ENCODE results near the gene CDC42EP4.

CDC42EP4 gene, protein sequence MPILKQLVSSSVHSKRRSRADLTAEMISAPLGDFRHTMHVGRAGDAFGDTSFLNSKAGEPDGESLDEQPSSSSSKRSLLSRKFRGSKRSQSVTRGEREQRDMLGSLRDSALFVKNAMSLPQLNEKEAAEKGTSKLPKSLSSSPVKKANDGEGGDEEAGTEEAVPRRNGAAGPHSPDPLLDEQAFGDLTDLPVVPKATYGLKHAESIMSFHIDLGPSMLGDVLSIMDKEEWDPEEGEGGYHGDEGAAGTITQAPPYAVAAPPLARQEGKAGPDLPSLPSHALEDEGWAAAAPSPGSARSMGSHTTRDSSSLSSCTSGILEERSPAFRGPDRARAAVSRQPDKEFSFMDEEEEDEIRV

DNA sequence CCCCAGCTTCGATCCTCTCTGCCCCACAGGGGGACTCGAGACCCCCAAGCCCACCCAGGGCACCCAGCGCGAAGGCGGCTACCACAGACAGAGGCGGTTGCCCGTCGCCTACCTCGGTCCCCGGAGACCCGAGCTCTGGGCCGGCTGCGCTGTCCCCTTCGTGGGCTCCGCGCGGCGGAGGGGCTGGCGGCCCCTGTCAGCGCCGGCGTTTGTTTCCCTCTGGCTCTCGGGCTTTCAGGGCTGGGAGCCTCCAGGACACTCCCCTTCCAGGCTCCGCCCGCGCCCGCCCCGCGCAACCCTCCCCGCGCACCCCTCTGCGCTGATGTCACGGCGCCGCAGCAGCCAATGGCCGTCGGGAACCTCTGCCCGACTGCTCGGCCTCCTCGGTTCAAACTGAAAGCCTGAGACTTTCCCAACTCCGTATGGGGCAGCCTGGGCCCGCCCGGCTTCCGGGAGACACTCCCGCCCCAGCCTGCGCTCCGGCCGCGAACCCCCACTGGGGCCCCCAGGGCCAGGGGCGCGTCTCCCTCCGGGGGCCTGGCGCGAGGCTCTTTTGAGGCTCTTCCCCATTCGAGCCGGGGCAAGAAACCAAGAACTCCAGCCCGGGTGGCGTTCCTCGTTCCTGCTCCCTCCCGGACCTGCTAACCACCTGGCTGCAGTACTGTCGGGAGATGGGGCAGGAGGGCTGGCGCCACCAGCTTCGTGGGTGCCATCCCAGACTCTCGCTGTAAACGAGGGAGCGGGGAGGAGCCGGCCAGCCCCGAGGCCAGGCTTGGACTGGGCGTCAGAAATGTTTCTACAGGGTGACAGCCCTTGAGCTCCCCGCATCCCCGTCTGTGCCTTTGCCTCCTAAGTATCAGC lies at the start of gene CDC42EP4:
Gene CDC42EP4, minus strand, starts transcription at position 221 of the 861 bp plus-strand sequence. CDS start 25,501 bp downstream, outside the sequence.
- DNase-seq (ENCODE audit: low read depth): peak; percentile 76

DNA sequence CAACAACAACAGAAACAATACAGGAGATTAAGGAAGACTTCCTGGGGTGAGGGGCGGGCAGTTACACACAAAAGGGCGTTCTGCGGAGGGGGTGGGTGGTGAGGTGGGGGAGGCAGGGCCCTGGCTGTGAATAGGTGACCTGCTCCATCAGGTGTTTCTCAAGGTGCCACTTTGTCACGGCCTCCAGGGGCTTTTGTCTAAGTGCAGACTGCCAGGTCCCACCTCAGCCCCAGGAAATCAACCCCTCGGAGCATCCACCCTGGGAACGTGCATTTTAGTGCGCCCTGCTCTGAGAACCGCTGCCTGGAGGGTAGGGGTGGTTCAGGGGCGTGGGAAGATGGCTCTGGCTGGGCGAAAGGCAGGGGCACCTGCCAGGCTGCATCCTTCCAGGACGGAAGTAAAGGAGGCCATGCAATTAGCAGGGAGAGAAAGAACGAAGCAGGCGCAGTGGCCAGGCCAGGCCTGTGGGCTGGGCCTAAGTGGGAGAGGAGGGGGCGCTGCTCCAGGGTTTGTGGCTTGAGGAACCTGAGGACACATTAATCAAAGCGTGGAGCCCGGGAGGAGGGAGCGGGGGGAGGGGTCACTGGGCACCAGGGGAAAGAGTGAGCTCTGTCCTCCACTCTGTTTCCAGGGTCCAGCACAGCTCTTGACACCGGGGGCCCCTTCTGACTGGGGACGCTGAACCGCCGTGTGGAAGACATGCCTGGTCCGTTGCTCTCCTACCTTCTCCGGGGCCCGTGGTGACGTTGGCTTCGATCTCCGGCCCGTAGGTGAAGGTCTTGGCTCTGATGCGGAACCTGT lies 49.4 kb upstream of the CDC42EP4 start:
- no peak for DNase-seq (ENCODE audit: low read depth)

DNA sequence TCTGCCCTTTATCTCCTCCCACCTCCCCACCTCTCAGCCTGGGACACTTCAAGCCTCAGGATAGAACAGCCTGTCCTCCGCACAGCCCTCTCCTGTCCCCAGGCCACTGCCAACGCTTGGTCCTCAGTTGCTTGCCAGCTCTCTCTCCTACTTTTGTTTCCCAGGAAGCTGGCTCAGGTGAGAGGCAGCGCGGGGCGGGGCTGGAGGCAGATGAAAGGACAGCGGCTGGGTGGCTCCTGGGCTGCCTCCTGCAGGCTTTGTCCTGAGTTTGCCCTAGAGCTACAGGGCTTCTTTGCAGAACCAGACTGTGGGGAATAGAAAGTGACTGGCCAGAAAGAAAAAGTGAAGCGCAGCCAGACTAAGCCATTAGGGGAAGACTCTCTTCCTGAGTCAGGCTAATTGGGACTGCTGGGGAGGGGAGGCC lies 48.2 kb upstream of the CDC42EP4 start:
- no peak for DNase-seq (ENCODE audit: low read depth)

DNA sequence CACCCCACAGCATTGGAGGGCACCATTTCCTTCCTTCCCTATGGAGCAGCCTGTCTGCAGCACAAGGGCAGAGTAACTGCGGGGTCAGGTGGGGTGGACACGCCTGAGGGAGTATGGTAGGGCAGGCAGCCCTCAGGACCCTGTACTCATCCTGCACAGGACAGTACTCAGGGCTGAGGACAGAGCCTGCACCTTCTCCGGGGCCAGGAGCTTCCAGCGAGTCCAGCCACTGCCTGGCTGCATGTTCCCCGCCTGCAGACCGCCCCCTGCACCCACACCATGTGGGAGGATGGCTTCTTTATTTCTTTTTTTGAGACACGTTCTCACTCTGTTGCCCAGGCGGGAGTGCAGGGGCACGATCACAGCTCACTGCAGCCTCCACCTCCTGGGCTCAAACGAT lies 47.6 kb upstream of the CDC42EP4 start:
- DNase-seq (ENCODE audit: low read depth): no peak

DNA sequence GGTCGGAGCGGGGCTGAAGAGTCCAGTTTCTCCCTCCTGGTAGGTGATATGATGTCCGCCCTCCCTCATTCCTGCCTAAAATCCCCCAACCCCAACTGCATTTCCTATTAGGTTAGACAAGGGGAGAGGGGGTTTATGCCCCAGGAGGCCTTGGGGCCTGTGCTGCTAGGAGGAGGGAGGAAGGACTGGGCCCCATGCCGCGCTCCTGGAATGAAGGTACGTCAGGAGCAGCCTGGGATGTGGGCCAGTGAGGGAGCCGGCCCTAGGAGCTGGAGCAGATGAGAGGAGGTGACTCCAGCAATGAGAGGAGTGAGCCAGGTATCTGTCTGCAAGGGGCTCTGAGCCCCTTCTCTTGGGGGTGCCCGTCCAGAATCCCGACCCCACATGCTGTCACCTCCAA lies 46.9 kb upstream of the CDC42EP4 start:
- DNase-seq (ENCODE audit: low read depth): no peak

DNA sequence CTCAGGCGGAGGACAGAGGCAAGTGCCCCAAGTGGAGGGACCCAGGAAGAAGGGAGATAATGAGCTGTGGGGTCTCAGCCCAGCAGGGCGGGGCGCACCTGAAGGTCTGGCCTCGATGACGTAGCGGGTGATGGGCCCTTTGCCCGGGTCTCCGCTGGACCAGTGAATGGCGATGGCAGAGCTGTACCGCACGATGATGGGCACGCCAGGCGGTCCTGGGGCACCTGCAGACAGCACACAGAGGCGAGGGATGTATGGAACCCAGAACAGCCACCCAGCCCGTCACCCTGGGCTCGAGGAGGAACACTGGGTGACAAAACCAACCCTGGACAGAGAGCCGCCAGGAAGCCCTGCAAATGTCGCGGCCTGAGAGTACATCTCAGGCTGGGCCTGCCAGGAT lies 46.2 kb upstream of the CDC42EP4 start:
- no peak for DNase-seq (ENCODE audit: low read depth)

DNA sequence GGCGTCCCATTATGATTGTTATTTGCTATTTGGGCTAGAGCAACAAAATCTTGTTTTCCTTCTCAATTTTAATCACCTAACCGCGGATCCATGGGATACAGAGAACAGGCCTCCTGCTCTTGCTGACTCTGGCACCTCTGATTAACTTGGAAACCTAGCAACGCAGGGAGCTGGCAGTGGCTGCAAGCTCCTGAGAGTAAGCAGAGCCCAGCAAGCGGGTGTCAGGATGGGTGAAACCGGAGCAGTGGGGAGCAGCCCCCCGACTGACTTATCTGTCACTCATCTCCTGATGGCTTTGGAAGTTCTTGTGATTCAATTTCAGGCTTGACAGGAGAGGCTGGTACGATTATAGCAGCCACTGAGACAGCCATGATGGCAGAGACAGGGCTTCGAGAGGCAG lies 45.5 kb upstream of the CDC42EP4 start:
- no peak for DNase-seq (ENCODE audit: low read depth)

DNA sequence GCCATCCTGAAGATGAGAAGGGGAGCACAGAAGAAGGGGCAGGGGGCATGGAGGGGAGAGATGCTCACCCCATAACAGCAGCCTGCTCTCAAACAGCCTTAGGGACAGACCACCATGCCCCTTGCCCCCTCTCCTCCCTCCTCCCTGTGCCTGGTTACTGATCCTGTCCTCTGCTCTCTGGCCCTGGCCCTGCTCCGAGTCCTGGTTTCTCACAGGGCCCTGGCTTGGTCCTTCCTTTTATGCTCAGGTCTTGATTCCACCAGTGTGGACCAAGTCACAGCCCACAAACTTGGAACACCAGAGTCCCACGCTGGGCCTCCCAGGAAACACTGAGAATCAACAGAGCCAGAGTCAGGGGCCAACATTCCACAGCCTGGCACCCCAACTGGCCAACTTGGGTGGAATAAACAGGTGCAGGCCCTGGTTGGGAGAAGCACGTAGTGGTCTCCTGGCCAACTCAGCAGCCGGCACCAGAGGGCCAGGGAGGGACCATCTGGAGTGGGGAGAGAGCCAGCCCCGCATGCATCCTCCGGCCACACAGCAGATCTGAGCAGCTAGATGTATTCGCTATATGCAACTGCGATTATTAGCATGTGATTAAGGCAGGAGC lies 44.9 kb upstream of the CDC42EP4 start:
- no peak for DNase-seq (ENCODE audit: low read depth)

DNA sequence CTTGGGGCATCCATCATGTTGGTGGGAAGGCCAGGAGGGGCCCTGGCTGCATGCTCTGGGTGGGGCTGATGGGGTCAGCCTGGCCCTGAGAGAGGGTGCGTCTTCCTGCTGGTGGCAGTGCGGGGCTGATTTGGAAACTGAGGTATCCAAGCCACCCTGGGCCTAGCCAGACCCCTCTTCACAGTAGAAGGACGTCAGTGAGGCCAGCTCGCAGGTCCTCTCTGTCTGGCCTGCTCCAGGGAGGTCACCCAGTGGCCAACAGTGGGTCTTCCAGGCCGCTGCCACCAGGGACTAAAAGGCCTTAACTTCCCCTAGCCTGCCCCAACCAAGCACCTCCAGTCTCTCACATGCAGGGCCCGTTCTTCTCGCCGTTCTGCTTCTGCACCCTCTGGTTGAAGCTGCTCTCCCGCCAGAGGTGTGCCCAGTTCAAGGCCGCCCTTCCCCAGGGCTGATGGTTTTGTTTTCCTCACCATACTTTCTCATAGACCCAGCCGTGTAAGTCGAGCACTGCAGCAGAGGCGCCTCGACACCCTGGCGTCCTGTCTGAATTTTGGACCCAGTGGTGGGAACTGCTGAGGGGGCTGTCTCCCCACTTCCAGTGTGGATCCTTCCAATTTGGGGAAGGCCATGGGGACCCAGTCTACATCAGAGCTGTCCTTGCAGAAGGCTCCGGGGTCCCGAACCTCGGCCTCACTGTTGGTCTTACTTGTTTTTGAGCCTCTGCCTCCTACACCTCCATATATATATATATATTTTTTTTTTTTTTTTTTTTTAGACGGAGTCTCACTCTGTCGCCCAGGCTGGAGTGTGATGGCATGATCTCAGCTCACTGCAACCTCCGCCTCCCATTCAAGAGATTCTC lies 42.9 kb upstream of the CDC42EP4 start:
- no peak for DNase-seq (ENCODE audit: low read depth)

DNA sequence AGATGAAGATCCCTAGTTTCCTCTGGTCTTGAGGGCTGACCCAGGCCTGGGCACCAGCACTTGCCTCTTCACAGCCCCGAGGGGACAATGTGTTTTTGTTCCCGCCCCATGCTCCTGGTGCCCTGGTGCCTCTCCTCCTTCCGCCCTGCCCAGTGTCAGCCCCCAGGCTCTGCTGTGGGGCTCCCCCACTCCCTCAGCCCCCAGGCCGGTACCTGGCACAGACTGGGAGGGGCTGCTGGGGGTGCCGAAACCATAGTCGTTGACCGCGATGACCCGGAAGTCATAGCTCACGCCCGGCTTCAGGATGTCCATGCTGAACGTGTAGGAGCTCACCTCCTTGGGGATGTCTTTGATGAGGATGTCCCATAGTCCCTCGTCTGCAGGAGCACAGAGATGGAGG lies 40.5 kb upstream of the CDC42EP4 start:
- DNase-seq (ENCODE audit: low read depth): no peak

DNA sequence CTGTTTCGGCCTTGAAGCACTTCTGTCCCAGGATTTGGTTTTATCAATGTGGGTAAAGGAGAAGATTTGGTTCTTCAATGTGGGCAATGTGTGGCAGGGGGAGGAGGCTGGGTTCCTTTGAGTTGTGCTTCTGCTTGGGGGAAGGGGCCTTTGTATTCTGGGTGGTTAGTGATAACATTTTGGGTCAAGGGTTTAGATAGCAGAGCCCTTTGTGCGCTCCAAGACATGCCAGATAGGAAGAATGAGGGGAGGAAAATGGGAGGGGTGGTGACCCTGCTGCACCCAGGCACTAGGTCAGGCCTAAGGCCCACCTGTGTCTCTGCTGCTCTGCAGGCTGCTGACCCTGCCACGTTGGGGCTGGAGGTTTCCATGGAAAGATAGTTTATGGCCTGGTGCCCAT lies 40.0 kb upstream of the CDC42EP4 start:
- DNase-seq (ENCODE audit: low read depth): no peak

DNA sequence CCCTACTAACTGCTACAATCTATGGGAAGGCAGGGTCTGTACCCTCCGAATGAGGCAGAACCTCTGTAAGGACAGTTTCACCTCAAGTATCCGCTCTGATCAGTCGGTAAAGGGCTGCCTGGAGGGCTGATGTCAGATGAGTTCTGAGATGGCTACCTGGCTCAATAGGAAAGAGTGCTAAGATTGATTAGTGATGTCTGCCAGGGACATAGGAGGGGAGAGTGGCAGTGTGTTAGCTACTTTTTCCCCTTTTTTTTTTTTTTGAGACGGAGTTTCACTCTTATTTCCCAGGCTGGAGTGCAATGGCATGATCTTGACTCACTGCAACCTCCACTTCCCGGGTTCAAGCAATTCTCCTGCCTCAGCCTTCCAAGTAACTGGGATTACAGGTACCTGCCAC lies 39.1 kb upstream of the CDC42EP4 start:
- DNase-seq (ENCODE audit: low read depth): no peak

DNA sequence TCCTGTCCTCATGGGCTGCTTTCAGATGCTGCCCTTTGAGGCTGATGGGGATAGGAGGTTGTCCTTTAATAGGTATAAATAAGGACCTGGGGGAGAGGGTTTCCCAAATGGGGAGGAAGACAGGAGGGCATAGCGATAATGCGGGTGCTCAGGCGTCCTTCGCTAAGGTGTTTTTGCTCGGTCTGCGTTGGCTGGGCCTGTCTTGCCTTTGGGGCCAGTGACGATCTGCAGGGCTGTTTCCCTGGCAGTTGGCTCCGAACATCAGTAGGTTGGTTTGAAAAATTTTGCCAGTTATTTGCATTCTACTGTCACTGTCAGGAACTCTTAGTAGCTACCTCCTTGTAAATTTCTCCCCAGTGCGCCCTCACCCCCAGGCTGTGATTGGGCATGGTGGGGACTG lies 37.8 kb upstream of the CDC42EP4 start:
- no peak for DNase-seq (ENCODE audit: low read depth)

DNA sequence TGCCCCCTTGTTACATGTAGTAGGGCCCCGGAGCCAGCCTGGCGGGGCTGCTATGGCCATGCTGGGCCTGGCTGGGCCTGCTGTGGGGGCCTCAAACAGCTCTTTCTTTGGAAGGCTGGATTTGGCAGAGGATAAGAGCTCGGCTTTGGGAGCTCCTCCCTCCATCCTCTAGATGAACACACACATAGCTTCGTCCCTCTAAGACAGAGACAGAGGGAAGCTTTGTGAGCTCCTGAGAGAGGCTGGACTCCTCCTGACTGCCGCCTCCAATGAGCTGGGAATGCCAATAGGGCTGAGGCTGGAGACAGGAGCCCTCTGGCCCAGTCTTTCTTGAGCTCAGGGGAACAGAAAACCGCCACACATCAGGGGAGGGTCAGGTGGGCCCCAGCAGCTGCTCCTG lies 37.3 kb upstream of the CDC42EP4 start:
- DNase-seq (ENCODE audit: low read depth): no peak

DNA sequence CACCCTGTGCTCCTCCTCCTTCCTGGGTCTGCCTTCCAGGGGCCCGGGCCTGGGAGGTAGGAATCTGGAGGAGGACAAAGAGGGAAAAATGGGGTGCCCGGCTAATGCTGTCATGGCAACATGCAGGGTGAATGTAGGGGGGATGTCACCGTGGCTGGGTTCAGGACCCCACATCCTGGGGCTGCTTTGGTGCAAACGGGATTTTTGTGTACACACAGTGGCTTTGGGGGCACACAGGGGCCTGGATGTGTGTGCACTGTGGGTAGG lies 37.0 kb upstream of the CDC42EP4 start:
- no peak for DNase-seq (ENCODE audit: low read depth)

DNA sequence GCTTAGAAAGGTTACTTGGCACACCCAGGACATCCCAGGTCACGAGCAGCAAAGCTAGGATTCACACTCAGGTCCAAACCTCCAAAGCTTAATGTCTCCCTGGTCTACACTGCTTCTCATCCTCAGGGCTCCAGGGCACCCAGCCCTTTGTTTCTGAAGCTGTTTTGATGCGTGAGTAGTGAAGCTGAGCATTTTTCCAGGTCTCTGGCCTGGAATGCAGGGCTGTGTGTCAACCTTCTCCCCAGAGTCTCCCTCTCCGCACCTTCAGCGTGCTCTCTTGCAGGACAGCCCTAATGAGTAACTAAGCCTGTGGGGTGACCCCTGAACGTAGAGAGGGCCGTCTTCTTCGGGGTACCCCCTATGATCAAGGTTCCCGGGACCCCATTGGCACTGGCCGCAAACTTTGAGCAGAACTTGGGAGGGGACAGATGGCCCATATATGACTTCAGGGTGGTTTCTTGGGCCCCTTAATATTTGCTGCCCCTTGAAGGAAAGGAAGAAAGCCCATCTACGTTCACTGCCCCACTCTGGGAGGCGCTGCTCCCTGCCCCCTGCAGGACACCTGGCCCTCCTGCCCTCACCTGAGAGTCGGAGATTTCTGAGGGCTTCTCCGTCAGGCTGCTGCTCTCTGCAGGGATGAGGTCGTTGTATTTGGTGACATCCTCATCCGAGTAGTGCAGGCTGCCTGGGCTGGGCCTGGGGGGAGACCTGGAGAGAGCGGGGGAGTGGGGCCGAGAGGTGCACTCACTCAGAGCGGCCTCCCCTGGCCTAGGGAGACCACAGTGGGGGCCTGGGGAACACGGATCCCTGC lies 36.4 kb upstream of the CDC42EP4 start:
- DNase-seq (ENCODE audit: low read depth): no peak

DNA sequence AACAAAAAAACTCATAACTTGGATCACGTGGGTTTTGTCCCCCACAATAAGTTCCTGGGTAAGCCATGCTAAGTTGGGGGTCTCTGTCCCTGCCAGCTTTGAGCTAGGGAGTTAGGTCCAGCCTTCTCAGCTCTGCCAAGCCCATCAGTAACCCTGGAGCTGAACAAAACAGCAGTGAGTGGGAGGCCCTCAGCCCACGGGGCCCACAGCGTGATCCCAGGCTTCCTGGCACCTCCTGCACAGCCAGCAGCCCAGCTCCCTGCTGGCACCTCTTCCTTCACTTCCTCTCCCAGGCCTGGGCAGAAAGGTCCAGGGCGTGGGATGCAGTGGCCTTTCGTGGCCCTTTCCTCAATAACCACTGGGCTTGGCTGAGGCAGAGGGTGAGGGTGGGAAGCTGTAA lies 35.5 kb upstream of the CDC42EP4 start:
- DNase-seq (ENCODE audit: low read depth): no peak

DNA sequence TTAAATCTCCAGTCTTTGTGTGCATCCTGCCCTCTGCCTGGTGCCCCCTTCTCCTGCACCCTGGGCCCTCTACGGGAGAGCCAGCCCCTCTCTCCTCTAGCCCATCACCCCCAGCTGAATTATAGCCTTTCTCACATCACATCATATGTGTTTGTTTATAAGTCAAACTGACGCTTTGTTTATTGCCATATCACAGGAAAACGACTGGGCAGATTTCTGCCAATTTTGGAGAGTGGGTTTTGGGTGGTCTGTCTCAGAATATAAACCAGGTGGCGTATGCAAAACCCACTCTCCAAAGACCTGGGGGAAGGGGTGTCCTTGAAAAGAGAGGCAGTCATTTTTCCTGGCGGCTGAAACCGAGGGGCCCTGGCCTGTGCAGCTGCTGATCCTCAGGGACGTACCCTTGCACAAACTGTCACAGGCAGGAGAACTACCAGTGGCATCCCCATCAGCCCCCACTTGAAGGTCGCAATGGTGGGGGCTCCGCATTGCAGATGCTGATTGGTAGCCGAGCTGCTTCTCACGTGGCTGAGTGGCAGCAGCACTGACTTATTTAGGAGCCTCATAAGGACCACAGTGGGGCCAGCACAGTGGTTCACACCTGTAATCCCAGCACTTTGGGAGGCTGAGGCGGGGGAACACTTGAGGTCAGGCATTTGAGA lies 34.8 kb upstream of the CDC42EP4 start:
- no peak for DNase-seq (ENCODE audit: low read depth)

DNA sequence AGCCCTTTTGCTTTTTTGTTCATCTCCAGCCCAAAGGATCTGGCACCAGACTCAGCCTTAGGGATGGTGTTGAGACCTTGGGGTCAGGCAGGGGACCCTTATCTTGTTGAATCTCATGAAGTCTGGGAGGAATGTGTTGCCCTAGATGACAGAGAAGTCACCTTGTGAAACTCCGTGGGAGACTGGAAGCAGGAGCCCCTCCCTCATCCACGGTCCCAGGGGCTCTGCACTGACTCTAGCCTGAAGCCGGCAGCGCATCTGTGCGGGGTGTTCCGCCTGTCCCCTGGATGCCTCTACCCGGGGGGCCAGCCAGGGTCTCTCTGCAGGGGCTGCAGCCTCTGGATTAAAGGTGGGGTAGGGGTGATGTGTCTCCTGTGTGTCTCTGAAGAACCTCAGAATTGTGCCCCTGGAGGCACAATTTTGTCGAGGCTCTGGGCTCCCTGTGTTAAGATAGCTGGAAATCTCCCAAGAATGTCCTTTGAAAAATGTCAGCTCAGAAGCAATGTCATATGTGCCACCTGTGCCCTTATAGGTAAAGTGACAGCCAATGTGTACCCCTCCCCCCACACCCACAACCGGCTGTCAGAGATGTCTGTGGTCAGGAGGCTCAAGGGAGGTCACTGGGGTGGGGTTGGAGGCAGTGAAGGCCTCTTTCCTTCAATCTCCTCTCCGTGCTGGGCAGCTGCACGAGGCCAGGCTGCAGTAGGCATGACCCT lies 32.1 kb upstream of the CDC42EP4 start:
- DNase-seq (ENCODE audit: low read depth): no peak

Measured in activated T-helper 1 cell treated with Interleukin-2 at 50 U/mL for 16 hours (primary cell).